PC-3 (cell line): ENCODE results near the gene TBC1D9. TPM values are rescaled to one million over a fixed set of nuclear protein-coding genes. Genes with fewer than 3 reads are reported as not detected.

Experiments
- ATAC-seq: fragments of 200-7000 bp; cut with Tn5 transposase; 2 replicates; pipeline ENCODE4 v1.9.1; 2020; ENCODE audit warnings: mild to moderate bottlenecking, moderate library complexity
- BruUV-seq: library from RNA; stranded (reverse); fragments of 400-500 nt; replicated peaks from 2 replicates; lab custom pipeline; 2021; lab: Mats Ljungman, UMichigan
- CTCF ChIA-PET: fragments of 300-600 bp; sonication (Branson Sonifier 250); formaldehyde crosslinking; loops from one replicate; lab custom pipeline; 2022; ENCODE audit warnings: antibody characterized with exemption; lab: Charles Lee
- POLR2A ChIA-PET: fragments of 300-600 bp; sonication (Branson Sonifier 250); formaldehyde crosslinking; loops from one replicate; lab custom pipeline; 2022; ENCODE audit warnings: antibody characterized with exemption; ENCODE audit not compliant: unreplicated experiment; lab: Charles Lee
- DNase-seq: peaks from one replicate; pipeline ENCODE4 v3.0.0-alpha.2; 2015
- H2AFZ ChIP-seq: fragments of 300-600 bp; sonication (generic); 2 replicates; pipeline ENCODE4 v1.6.0; 2016; ENCODE audit warnings: antibody characterized with exemption, low read length
- H3F3A ChIP-seq: fragments of 300-600 bp; sonication (generic); one replicate; pipeline ENCODE4 v1.6.0; 2017; ENCODE audit warnings: antibody characterized with exemption, low read length, control low read depth, mild to moderate bottlenecking; ENCODE audit not compliant: unreplicated experiment
- H3K27ac ChIP-seq: fragments of 300-600 bp; sonication (generic); 2 replicates; pipeline ENCODE4 v1.5.1; 2016; ENCODE audit warnings: mild to moderate bottlenecking, low read length
- H3K27me3 ChIP-seq: fragments of 300-600 bp; sonication (generic); 2 replicates; pipeline ENCODE4 v1.6.1; 2016; ENCODE audit warnings: low read length, mixed read lengths
- H3K36me3 ChIP-seq: fragments of 300-600 bp; sonication (generic); 2 replicates; pipeline ENCODE4 v1.6.1; 2016; ENCODE audit warnings: low read depth, mixed run types, low read length, mixed read lengths
- H3K4me1 ChIP-seq: fragments of 300-600 bp; sonication (generic); 2 replicates; pipeline ENCODE4 v1.5.1; 2016; ENCODE audit warnings: low read length; ENCODE audit not compliant: insufficient read depth
- H3K4me2 ChIP-seq: fragments of 300-600 bp; sonication (generic); 2 replicates; pipeline ENCODE4 v1.6.0; 2016; ENCODE audit warnings: low read length
- H3K4me3 ChIP-seq: fragments of 300-600 bp; sonication (generic); 2 replicates; pipeline ENCODE4 v1.5.1; 2016; ENCODE audit warnings: mild to moderate bottlenecking, low read length, mixed read lengths
- H3K79me2 ChIP-seq: fragments of 300-600 bp; sonication (generic); 2 replicates; pipeline ENCODE4 v1.6.1; 2017; ENCODE audit warnings: low read length, mixed read lengths
- H3K9ac ChIP-seq: fragments of 300-600 bp; sonication (generic); 2 replicates; pipeline ENCODE4 v1.6.0; 2016; ENCODE audit warnings: mild to moderate bottlenecking, low read length
- H3K9me2 ChIP-seq: fragments of 300-600 bp; sonication (generic); replicated peaks from 2 replicates; pipeline ENCODE4 v1.6.1; 2016; ENCODE audit warnings: mixed run types, low read length, mixed read lengths
- H3K9me3 ChIP-seq: fragments of 300-600 bp; sonication (generic); 2 replicates; pipeline ENCODE4 v1.6.1; 2016; ENCODE audit warnings: low read length, mixed read lengths
- H4K20me1 ChIP-seq: fragments of 300-600 bp; sonication (generic); 2 replicates; pipeline ENCODE4 v1.6.1; 2016; ENCODE audit warnings: low read length, mixed read lengths
- EZH2 ChIP-seq: fragments of 300-600 bp; sonication (generic); IDR thresholded peaks from one replicate; pipeline ENCODE4 v1.6.1; 2017; ENCODE audit warnings: antibody characterized with exemption, mild to moderate bottlenecking, low read length; ENCODE audit not compliant: unreplicated experiment
- EZH2phosphoT487 ChIP-seq: fragments of 300-600 bp; sonication (generic); IDR thresholded peaks from 2 replicates; pipeline ENCODE4 v1.6.1; 2018; ENCODE audit warnings: mild to moderate bottlenecking, antibody characterized with exemption, low read length, borderline replicate concordance
- intact Hi-C: fragments of 100-400 bp; cut with micrococcal nuclease; formaldehyde crosslinking; loops from 2 replicates; pipeline ENCODE4 v1.9.0; 2023
- total RNA-seq: library from RNA; depleted of rRNA; stranded (reverse); fragments of >200 nt; gene quantifications from 2 replicates; pipeline ENCODE4 v1.2.3, GENCODE V29; 2014
- TF ChIP-seq, protein P1 (sequence below): fragments of 300-600 bp; sonication (generic); conservative IDR thresholded peaks from 2 replicates; pipeline ENCODE4 v1.5.1; 2017; ENCODE audit warnings: antibody characterized with exemption, low read depth, mild to moderate bottlenecking, low read length

TBC1D9 gene
- total RNA-seq, 1 experiment from 2014 or later = 11.2 TPM

DNA sequence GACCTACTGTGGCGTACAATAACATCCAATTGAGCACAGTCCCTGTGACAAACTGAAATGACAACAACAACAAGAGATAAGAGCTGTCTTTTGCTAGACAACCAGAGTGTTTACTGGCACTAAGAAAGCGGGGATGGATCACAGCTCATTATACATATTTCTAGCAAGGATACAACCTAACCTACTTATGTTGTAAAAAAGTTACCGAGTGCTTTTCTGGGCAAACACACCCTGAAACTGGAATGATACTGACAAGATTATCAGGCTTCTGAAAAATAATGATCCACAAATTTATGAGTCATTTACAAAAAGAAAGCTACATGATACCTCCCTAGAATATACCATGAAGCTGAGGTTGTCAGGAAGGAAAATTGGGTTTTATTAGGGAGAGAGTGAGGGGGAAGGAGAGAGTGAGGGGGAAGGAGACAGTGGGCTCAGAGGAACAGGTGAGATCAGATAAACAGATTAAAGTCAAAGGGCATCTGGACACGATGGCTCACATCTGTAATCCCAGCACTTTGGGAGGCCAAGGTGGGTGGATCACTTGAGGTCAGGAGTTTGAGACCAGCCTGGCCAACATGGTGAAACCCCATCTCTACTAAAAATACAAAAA, 20.3 kb downstream of the TBC1D9 start:
- Histone ChIP-seq H3K36me3 (no peaks in the 10 kb centered on the region), H3K79me2 (no peaks in the 10 kb centered on the region), H2AFZ (no peak overlapping the region), H4K20me1 (no peaks in the 10 kb centered on the region), H3K4me3 (no peak overlapping the region), H3K9me2 (no peaks in the 10 kb centered on the region), H3K9ac (no peak overlapping the region), H3F3A (no peaks in the 10 kb centered on the region), H3K27ac (no peak overlapping the region), H3K4me1 (no peaks in the 10 kb centered on the region), H3K27me3 (no peaks in the 10 kb centered on the region), H3K4me2 (no peak overlapping the region), H3K9me3 (no peaks in the 10 kb centered on the region)
- ATAC-seq = no peak
- CTCF ChIA-PET = no interaction called here
- intact Hi-C loops = no loop called here
- TF ChIP-seq, protein P1, sequence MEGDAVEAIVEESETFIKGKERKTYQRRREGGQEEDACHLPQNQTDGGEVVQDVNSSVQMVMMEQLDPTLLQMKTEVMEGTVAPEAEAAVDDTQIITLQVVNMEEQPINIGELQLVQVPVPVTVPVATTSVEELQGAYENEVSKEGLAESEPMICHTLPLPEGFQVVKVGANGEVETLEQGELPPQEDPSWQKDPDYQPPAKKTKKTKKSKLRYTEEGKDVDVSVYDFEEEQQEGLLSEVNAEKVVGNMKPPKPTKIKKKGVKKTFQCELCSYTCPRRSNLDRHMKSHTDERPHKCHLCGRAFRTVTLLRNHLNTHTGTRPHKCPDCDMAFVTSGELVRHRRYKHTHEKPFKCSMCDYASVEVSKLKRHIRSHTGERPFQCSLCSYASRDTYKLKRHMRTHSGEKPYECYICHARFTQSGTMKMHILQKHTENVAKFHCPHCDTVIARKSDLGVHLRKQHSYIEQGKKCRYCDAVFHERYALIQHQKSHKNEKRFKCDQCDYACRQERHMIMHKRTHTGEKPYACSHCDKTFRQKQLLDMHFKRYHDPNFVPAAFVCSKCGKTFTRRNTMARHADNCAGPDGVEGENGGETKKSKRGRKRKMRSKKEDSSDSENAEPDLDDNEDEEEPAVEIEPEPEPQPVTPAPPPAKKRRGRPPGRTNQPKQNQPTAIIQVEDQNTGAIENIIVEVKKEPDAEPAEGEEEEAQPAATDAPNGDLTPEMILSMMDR = no peak
- TF ChIP-seq EZH2 (no peak), EZH2phosphoT487 (no peak)
- no TSS peak for BruUV-seq
- POLR2A ChIA-PET = no interaction called here
- DNase-seq = no peak

DNA sequence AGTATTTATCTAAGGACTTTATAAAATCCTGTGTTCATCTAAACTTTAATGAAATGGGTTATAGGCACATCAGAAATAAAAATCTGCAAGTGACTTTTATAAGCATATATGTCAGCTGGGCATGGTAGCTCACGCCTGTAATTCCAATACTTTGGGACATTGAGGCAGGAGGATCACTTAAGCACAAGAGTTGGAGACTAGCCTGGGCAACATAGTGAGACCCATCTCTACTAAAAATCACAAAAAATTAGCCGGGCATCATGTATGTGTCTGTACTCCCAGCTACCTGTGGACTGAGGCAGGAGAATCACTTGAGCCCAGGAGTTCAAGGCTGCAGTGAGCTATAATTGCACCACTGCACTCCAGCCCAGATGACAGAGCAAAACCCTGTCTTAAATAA, 20.9 kb downstream of the TBC1D9 start:
- POLR2A ChIA-PET = no interaction called here
- H3K9me2 ChIP-seq = no peaks in the 10 kb centered on the region
- no peaks in the 10 kb centered on the region for H3K27me3 ChIP-seq
- no peaks in the 10 kb centered on the region for H3K4me1 ChIP-seq
- no peaks in the 10 kb centered on the region for H4K20me1 ChIP-seq
- H2AFZ ChIP-seq = no peak overlapping the region
- H3K36me3 ChIP-seq = no peaks in the 10 kb centered on the region
- no peak overlapping the region for H3K4me2 ChIP-seq
- no TSS peak for BruUV-seq
- CTCF ChIA-PET = no interaction called here
- TF ChIP-seq EZH2 (no peak), EZH2phosphoT487 (no peak)
- TF ChIP-seq, protein P1 = no peak
- H3K9me3 ChIP-seq = no peaks in the 10 kb centered on the region
- no peak overlapping the region for H3K9ac ChIP-seq
- intact Hi-C loops = no loop called here
- no peaks in the 10 kb centered on the region for H3F3A ChIP-seq
- H3K4me3 ChIP-seq = no peak overlapping the region
- DNase-seq (no peak), ATAC-seq (no peak)
- no peaks in the 10 kb centered on the region for H3K79me2 ChIP-seq
- H3K27ac ChIP-seq = no peak overlapping the region

DNA sequence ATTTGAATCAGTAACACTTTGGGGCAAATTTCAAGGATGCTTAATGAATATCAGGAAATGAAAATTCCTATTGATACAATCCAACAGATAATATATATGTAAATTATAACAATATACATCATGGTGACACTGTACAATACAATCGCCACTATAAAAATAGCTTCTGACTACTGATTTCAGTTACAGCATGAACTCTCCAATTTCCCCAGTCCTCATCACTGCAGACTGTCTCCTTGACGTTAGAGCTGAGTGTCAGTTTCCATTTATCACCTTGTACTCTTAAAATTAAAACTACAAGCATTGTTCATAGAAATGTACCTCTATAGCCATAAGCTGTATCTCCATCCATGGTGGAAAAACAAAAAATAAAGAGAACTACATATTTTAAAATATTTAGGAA, 23.4 kb downstream of the TBC1D9 start:
- no peak overlapping the region for H2AFZ ChIP-seq

More for the DNA sequence above, 23.4 kb downstream of the TBC1D9 start:
- no peak overlapping the region for H3K27ac ChIP-seq
- H3K36me3 ChIP-seq = no peaks in the 10 kb centered on the region
- H3K9me2 ChIP-seq = no peaks in the 10 kb centered on the region
- intact Hi-C loops = no loop called here
- H3K4me3 ChIP-seq = no peak overlapping the region
- no peak overlapping the region for H3K4me2 ChIP-seq
- H3K9ac ChIP-seq = no peak overlapping the region
- H3K27me3 ChIP-seq = no peaks in the 10 kb centered on the region
- CTCF ChIA-PET = no interaction called here
- POLR2A ChIA-PET = interaction anchor here (0.7 kb wide), 1 partner anchor 65 kb away, joined by 5 read pairs; no protein-coding TSS in a partner anchor
- H4K20me1 ChIP-seq = no peaks in the 10 kb centered on the region
- no peak for TF ChIP-seq EZH2phosphoT487
- TF ChIP-seq, protein P1 = no peak
- no peak for TF ChIP-seq EZH2
- no peak for DNase-seq
- no peaks in the 10 kb centered on the region for H3K79me2 ChIP-seq
- H3K9me3 ChIP-seq = no peaks in the 10 kb centered on the region
- no peak for ATAC-seq
- no TSS peak for BruUV-seq
- peaks cover 2% of the 10 kb centered on the region for H3F3A ChIP-seq
- peaks cover 12% of the 10 kb centered on the region for H3K4me1 ChIP-seq
